Panc1 (cell line): Measurements from ENCODE around the gene ZFR2. TPM values are rescaled to one million over a fixed set of nuclear protein-coding genes. Genes with fewer than 3 reads are reported as not detected.

ENCODE experiments used
- ATAC-seq: fragments of 200-7000 bp; cut with Tn5 transposase; 2 replicates; pipeline ENCODE4 v1.9.1; 2020; ENCODE audit warnings: mild to moderate bottlenecking, moderate library complexity
- BruUV-seq: library from RNA; stranded (reverse); fragments of 400-500 nt; replicated peaks from 2 replicates; lab custom pipeline; 2021; lab: Mats Ljungman, UMichigan
- CTCF ChIA-PET: fragments of 300-600 bp; sonication (Branson Sonifier 250); formaldehyde crosslinking; loops from one replicate; lab custom pipeline; 2022; ENCODE audit warnings: antibody characterized with exemption; lab: Charles Lee
- POLR2A ChIA-PET: fragments of 300-600 bp; sonication (Branson Sonifier 250); formaldehyde crosslinking; loops from one replicate; lab custom pipeline; 2022; ENCODE audit warnings: antibody characterized with exemption; lab: Charles Lee
- DNase-seq: peaks from one replicate; pipeline ENCODE4 v3.0.0-alpha.2; 2010; ENCODE audit warnings: low read depth, low spot score
- H3K27ac ChIP-seq: 2 replicates; pipeline ENCODE4 v1.5.1; 2011; ENCODE audit warnings: mild to moderate bottlenecking, low read length, inconsistent platforms
- H3K27me3 ChIP-seq: fragments of 200-500 bp; sonication (Bioruptor generic); 2 replicates; pipeline ENCODE4 v1.6.0; 2014; ENCODE audit warnings: low read length, inconsistent platforms; ENCODE audit not compliant: control insufficient read depth, insufficient read depth
- H3K36me3 ChIP-seq: fragments of 200-500 bp; sonication (Bioruptor generic); 2 replicates; pipeline ENCODE4 v1.5.1; 2014; ENCODE audit warnings: inconsistent platforms, mild to moderate bottlenecking, low read length, moderate library complexity; ENCODE audit not compliant: control insufficient read depth, insufficient read depth
- H3K4me1 ChIP-seq: 2 replicates; pipeline ENCODE4 v1.5.1; 2011; ENCODE audit warnings: inconsistent platforms, mild to moderate bottlenecking, low read length, moderate library complexity; ENCODE audit not compliant: control insufficient read depth, insufficient read depth
- H3K4me3 ChIP-seq, 2 experiments: 2 replicates each; pipeline ENCODE4 v1.5.1; 2011 to 2012; ENCODE audit warnings: low read depth in 2 of 2, low read length in 2 of 2, mild to moderate bottlenecking in 2 of 2, inconsistent platforms in 1 of 2, moderate library complexity in 1 of 2
- H3K9me3 ChIP-seq: fragments of 200-500 bp; sonication (Bioruptor generic); 2 replicates; pipeline ENCODE4 v1.5.1; 2014; ENCODE audit warnings: low read depth, mild to moderate bottlenecking, inconsistent platforms, low read length, moderate library complexity; ENCODE audit not compliant: control insufficient read depth, insufficient read depth
- POLR2AphosphoS5 ChIP-seq: IDR thresholded peaks from 2 replicates; pipeline ENCODE4 v1.6.1; 2012; ENCODE audit warnings: mild to moderate bottlenecking, low read depth, low read length, moderate library complexity
- SIN3A ChIP-seq: IDR thresholded peaks from 2 replicates; pipeline ENCODE4 v1.6.1; 2012; ENCODE audit warnings: low read depth, mild to moderate bottlenecking, low read length, moderate library complexity, borderline replicate concordance; ENCODE audit not compliant: insufficient read depth
- TCF7L2 ChIP-seq: IDR thresholded peaks from 2 replicates; pipeline ENCODE4 v1.6.1; 2011; ENCODE audit warnings: mild to moderate bottlenecking, low read depth, low read length, inconsistent platforms
- in situ Hi-C: cut with HindIII; loops from 2 replicates; pipeline ENCODE4 v1.10.0; 2016; ENCODE audit warnings: low sequenced_read_pairs, low pct_unique_long_range_greater_than_20kb
- intact Hi-C: fragments of 100-400 bp; cut with micrococcal nuclease; formaldehyde crosslinking; loops from one replicate; pipeline ENCODE4 v1.10.0; 2022; ENCODE audit not compliant: unreplicated experiment
- total RNA-seq: library from RNA; stranded (reverse); gene quantifications from one replicate; pipeline ENCODE4 v1.2.1, GENCODE V29; 2021; ENCODE audit not compliant: unreplicated experiment
- TF ChIP-seq, protein P1 (sequence below): fragments of 450-650 bp; IDR thresholded peaks from 2 replicates; pipeline ENCODE4 v1.5.1; 2017; ENCODE audit warnings: mild to moderate bottlenecking
- TF ChIP-seq, protein P2 (sequence below), 2 experiments: IDR thresholded peaks; 2 replicates each; pipeline ENCODE4 v1.6.1; 2011 to 2012; ENCODE audit warnings: low read depth in 2 of 2, control low read depth in 1 of 2, low read length in 1 of 2, mild to moderate bottlenecking in 1 of 2, moderate library complexity in 1 of 2; ENCODE audit not compliant: insufficient read depth in 1 of 2

The ZFR2 gene
- total RNA-seq, 1 experiment from 2014 or later, result 0.74 TPM

DNA sequence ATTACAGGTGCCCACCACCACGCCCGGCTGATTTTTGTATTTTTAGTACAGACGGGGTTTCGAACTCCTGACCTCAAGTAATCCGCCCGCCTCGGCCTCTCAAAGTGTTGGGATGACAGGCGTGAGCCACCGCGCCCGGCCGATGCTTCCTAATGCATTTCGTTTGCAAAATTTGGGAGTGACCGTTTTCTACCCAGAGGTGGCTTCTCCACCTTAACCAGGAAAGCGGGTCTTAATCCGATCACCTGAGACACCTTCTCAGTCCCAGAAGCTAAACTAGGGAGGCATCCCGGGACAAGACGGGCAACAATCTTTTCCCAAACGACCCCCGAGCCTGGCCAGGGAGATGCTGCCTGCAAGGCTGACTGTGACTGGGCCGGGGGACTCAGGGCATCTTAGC is 67.8 kb downstream of the ZFR2 start:
- CTCF ChIA-PET, result no interaction called here
- Histone ChIP-seq H3K4me3 (no peak overlapping the region), H3K27me3 (no peaks in the 10 kb centered on the region), H3K36me3 (no peaks in the 10 kb centered on the region), H3K4me1 (no peaks in the 10 kb centered on the region), H3K27ac (no peak overlapping the region), H3K9me3 (no peaks in the 10 kb centered on the region)
- intact Hi-C loops (no loop called here), in situ Hi-C loops (no loop called here)
- ATAC-seq (no peak), DNase-seq (no peak)
- TF ChIP-seq TCF7L2, result no peak
- TF ChIP-seq, protein P1, sequence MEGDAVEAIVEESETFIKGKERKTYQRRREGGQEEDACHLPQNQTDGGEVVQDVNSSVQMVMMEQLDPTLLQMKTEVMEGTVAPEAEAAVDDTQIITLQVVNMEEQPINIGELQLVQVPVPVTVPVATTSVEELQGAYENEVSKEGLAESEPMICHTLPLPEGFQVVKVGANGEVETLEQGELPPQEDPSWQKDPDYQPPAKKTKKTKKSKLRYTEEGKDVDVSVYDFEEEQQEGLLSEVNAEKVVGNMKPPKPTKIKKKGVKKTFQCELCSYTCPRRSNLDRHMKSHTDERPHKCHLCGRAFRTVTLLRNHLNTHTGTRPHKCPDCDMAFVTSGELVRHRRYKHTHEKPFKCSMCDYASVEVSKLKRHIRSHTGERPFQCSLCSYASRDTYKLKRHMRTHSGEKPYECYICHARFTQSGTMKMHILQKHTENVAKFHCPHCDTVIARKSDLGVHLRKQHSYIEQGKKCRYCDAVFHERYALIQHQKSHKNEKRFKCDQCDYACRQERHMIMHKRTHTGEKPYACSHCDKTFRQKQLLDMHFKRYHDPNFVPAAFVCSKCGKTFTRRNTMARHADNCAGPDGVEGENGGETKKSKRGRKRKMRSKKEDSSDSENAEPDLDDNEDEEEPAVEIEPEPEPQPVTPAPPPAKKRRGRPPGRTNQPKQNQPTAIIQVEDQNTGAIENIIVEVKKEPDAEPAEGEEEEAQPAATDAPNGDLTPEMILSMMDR, result no peak
- no peak for TF ChIP-seq POLR2AphosphoS5
- TF ChIP-seq, protein P2, sequence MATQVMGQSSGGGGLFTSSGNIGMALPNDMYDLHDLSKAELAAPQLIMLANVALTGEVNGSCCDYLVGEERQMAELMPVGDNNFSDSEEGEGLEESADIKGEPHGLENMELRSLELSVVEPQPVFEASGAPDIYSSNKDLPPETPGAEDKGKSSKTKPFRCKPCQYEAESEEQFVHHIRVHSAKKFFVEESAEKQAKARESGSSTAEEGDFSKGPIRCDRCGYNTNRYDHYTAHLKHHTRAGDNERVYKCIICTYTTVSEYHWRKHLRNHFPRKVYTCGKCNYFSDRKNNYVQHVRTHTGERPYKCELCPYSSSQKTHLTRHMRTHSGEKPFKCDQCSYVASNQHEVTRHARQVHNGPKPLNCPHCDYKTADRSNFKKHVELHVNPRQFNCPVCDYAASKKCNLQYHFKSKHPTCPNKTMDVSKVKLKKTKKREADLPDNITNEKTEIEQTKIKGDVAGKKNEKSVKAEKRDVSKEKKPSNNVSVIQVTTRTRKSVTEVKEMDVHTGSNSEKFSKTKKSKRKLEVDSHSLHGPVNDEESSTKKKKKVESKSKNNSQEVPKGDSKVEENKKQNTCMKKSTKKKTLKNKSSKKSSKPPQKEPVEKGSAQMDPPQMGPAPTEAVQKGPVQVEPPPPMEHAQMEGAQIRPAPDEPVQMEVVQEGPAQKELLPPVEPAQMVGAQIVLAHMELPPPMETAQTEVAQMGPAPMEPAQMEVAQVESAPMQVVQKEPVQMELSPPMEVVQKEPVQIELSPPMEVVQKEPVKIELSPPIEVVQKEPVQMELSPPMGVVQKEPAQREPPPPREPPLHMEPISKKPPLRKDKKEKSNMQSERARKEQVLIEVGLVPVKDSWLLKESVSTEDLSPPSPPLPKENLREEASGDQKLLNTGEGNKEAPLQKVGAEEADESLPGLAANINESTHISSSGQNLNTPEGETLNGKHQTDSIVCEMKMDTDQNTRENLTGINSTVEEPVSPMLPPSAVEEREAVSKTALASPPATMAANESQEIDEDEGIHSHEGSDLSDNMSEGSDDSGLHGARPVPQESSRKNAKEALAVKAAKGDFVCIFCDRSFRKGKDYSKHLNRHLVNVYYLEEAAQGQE (IDR thresholded peaks at IDR 0.05; ENCODE audit: insufficient read depth in 1 of 2, low read depth in 2 of 2, low read length in 1 of 2), result no peak
- TF ChIP-seq SIN3A, result no peak
- BruUV-seq, result no TSS peak
- POLR2A ChIA-PET, result no interaction called here

DNA sequence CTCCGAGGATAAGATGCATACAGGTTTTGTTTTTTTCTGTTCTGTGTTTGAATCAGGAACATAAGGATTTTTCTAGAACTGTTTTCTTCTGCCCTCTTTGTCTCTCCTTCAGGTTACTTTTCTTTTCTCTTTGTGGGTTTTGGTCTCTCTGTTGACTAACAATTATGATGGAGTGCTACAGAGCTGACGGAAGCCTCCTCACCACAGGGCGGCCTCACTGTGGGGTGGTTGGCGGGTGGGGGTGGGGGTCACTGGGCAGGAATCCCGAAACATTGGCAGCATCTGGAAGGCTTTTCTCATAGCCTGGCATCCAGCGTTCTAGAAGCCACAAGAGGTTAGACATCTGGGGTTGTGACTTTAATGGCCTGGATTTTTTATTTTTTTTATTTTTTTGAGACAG is 70.7 kb downstream of the ZFR2 start:
- no peak for TF ChIP-seq SIN3A
- TF ChIP-seq, protein P2 (IDR thresholded peaks at IDR 0.05; ENCODE audit: insufficient read depth in 1 of 2, low read depth in 2 of 2, low read length in 1 of 2), result no peak
- TF ChIP-seq TCF7L2, result no peak
- TF ChIP-seq, protein P1, result no peak
- TF ChIP-seq POLR2AphosphoS5, result no peak
- no peaks in the 10 kb centered on the region for H3K36me3 ChIP-seq
- no peak for ATAC-seq
- DNase-seq, result no peak
- ChIA-PET CTCF (no interaction called here), POLR2A (no interaction called here)
- intact Hi-C loops (no loop called here), in situ Hi-C loops (no loop called here)
- H3K4me3 ChIP-seq, result no peak overlapping the region
- no peaks in the 10 kb centered on the region for H3K4me1 ChIP-seq
- no peak overlapping the region for H3K27ac ChIP-seq
- no TSS peak for BruUV-seq
- H3K27me3 ChIP-seq, result no peaks in the 10 kb centered on the region
- no peaks in the 10 kb centered on the region for H3K9me3 ChIP-seq
